Measurements from ENCODE around the gene ASF1A. TPM values are rescaled to one million over a fixed set of nuclear protein-coding genes. Genes with fewer than 3 reads are reported as not detected.

The ASF1A gene
- total and polyA plus RNA-seq, 2 experiments from 2014 or later, result 25.4 to 72.2 TPM

DNA sequence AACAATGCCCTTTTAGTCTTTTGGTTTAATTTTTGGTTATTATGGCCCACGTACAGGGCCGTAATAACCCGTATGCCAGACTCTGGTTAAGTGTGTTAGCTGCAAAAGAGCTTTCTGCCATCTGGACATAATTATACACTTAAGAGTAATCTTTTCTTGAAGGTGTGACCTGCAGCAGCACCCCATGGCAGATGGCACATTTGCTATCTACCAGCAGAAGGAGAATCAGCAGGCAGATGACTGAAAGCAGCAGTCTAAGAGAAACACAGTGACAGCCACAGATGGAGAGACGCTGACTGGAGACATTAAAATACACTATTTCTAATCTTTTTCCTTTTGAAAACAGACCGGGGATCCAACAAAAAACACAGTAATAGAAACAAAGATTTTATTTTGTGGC, 18.7 kb downstream of the ASF1A start (continued):
- TF ChIP-seq ZNF462 (CRISPR knock-in tag; IDR thresholded peaks at IDR 0.05) (no peak), ZNF331 (CRISPR knock-in tag; IDR thresholded peaks at IDR 0.05; ENCODE audit: low read depth) (no peak), NANOG (IDR thresholded peaks at IDR 0.05; ENCODE audit: borderline replicate concordance) (no peak), EZH2phosphoT487 (IDR thresholded peaks at IDR 0.05; ENCODE audit: unreplicated experiment) (no peak), ETS1 (IDR thresholded peaks at IDR 0.05) (no peak), ZNF114 (CRISPR knock-in tag; IDR thresholded peaks at IDR 0.05) (no peak)

DNA sequence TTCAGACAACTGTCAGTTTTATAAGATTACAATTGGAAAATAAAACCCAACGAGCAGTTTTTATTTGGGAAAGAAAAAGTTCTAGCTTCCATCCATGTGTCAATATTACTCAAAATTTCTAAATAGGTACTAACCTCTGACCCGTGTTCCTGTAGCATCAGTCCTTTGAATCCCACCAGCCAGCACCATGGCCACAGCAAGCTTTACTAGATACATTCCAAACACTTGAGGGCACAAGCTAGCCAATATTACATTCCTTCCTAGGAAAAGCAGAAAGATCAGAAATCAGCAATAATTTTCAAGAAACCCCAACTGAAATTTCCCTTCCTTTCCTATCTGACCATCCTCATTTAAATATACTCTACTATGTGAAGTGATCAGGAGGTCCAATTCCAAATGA, 19.2 kb downstream of the ASF1A start:
- Histone ChIP-seq H3K4me3 (no peak overlapping the region), H3F3A (replicated peaks; ENCODE audit: low read depth) (no peaks in the 10 kb centered on the region), H2AFZ (no peak overlapping the region), H3K9me2 (ENCODE audit: insufficient read depth) (no peaks in the 10 kb centered on the region), H3K36me3 (ENCODE audit: insufficient read depth) (peaks cover 23% of the 10 kb centered on the region), H4K20me1 (replicated peaks; ENCODE audit: insufficient read depth) (no peaks in the 10 kb centered on the region; the same call in 1 of the 2 replicates), H3K4me1 (ENCODE audit: insufficient read depth) (no peaks in the 10 kb centered on the region), H3K79me2 (replicated peaks; ENCODE audit: insufficient read depth) (no peaks in the 10 kb centered on the region), H3K27ac (ENCODE audit: low read depth) (no peak overlapping the region), H3K27me3 (ENCODE audit: insufficient read depth) (no peaks in the 10 kb centered on the region), H3K4me2 (no peak overlapping the region)
- no peak for DNase-seq (ENCODE audit: low spot score)
- no peak overlapping the region for H3K4me3 Mint-ChIP-seq
- ATAC-seq, result no peak
- no peaks in the 10 kb centered on the region for H3K27me3 Mint-ChIP-seq (ENCODE audit: insufficient read depth, low read depth, poor library complexity)
- no peaks in the 10 kb centered on the region for H3K9me3 Mint-ChIP-seq
- no peaks in the 10 kb centered on the region for H3K4me1 Mint-ChIP-seq
- no peak overlapping the region for H3K27ac Mint-ChIP-seq
- peaks cover 45% of the 10 kb centered on the region for H3K36me3 Mint-ChIP-seq (ENCODE audit: low read depth)
- TF ChIP-seq REST (IDR thresholded peaks at IDR 0.05; ENCODE audit: unreplicated experiment) (no peak), ETS1 (IDR thresholded peaks at IDR 0.05) (no peak), EZH2phosphoT487 (IDR thresholded peaks at IDR 0.05; ENCODE audit: unreplicated experiment) (no peak), JUNB (IDR thresholded peaks at IDR 0.05; ENCODE audit: unreplicated experiment) (no peak), CREB1 (CRISPR knock-in tag; IDR thresholded peaks at IDR 0.05; ENCODE audit: low read depth) (no peak), POLR2AphosphoS5 (IDR thresholded peaks at IDR 0.05; ENCODE audit: low read depth) (no peak), CTCF (conservative IDR thresholded peaks at IDR 0.05; ENCODE audit: low read depth in 2 of 2) (no peak), STAT1 (IDR thresholded peaks at IDR 0.05; ENCODE audit: unreplicated experiment) (no peak), ZNF331 (CRISPR knock-in tag; IDR thresholded peaks at IDR 0.05; ENCODE audit: low read depth) (no peak), ZNF114 (CRISPR knock-in tag; IDR thresholded peaks at IDR 0.05) (no peak)
